Gastroesophageal sphincter (tissue), 4 donors: ENCODE measurements around the gene GNAI3. TPM values are rescaled to one million over a fixed set of nuclear protein-coding genes. Genes with fewer than 3 reads are reported as not detected.

Source experiments
- ATAC-seq: fragments of 150-250 bp; one replicate; pipeline ENCODE4 v1.9.1; 2016; ENCODE audit warnings: mild to moderate bottlenecking, moderate library complexity
- H3K27ac ChIP-seq, 4 donors: fragments of 200-600 bp; sonication (generic) in 3 of 4; 1 replicate in 3 of 4; 2 replicates in 1 of 4; pipeline ENCODE4 v1.5.1; 2016 to 2019
- H3K27me3 ChIP-seq: fragments of 200-600 bp; sonication (generic); one replicate; pipeline ENCODE4 v1.5.1; 2019
- H3K36me3 ChIP-seq, 2 donors: fragments of 200-600 bp; sonication (generic); one replicate each; pipeline ENCODE4 v1.5.1; 2019; ENCODE audit warnings: control low read depth in 1 of 2
- H3K4me1 ChIP-seq, 3 donors: fragments of 200-600 bp; sonication (generic); 1 replicate in 2 of 3; 2 replicates in 1 of 3; pipeline ENCODE4 v1.5.1; 2016 to 2019; ENCODE audit warnings: control low read depth in 2 of 3
- H3K4me3 ChIP-seq, 2 donors: fragments of 200-600 bp; sonication (generic); one replicate each; pipeline ENCODE4 v1.5.1; 2019; ENCODE audit warnings: mild to moderate bottlenecking in 1 of 2, moderate library complexity in 1 of 2
- H3K9me3 ChIP-seq, 3 donors: fragments of 200-600 bp; sonication (generic); one replicate each; pipeline ENCODE4 v1.5.1; 2017 to 2019; ENCODE audit warnings: control low read depth in 2 of 3
- CTCF ChIP-seq, 4 experiments: fragments of 200-600 bp in 2 of 4; fragments of 450-650 bp in 2 of 4; sonication (generic) in 1 of 4; IDR thresholded peaks; one replicate each; pipeline ENCODE4 v1.5.1; 2017 to 2019; ENCODE audit warnings: antibody characterized with exemption in 4 of 4, mild to moderate bottlenecking in 2 of 4, moderate library complexity in 2 of 4
- EP300 ChIP-seq: sonication (generic); formaldehyde crosslinking; IDR thresholded peaks from one replicate; pipeline ENCODE4 v1.6.1; 2017; ENCODE audit warnings: antibody characterized with exemption, mild to moderate bottlenecking
- POLR2A ChIP-seq, 2 donors: fragments of 450-650 bp; IDR thresholded peaks; one replicate each; pipeline ENCODE4 v1.6.1; 2017; ENCODE audit warnings: antibody characterized with exemption in 2 of 2, mild to moderate bottlenecking in 2 of 2, moderate library complexity in 1 of 2
- POLR2AphosphoS5 ChIP-seq: sonication (generic); formaldehyde crosslinking; IDR thresholded peaks from one replicate; pipeline ENCODE4 v1.6.1; 2017; ENCODE audit warnings: antibody characterized with exemption
- WGBS, 2 donors: methylation state at CpG; one replicate each; pipeline ENCODE4 v1.1.5; 2018; ENCODE audit warnings: low coverage in 1 of 2; 5-methylcytosine and 5-hydroxymethylcytosine counted together
- total RNA-seq, 4 donors: library from RNA; depleted of rRNA; stranded (reverse); fragments of >200 nt; gene quantifications; one replicate each; pipeline ENCODE4 v1.1.0, GENCODE V29; 2016

GNAI3 gene
- total RNA-seq, 4 donors from 2014 or later, result 6.6 to 9.4 (median 8.0) TPM

GRCh38 chr1:109516872-109517271 lies 31.5 kb upstream of the GNAI3 start:
- Histone ChIP-seq H3K9me3 (no peaks in the 10 kb centered on the region), H3K27me3 (peaks cover 5% of the 10 kb centered on the region), H3K4me3 (no peak overlapping the region), H3K27ac (no peak overlapping the region), H3K4me1 (no peaks in the 10 kb centered on the region), H3K36me3 (no peaks in the 10 kb centered on the region)
- 82 to 90% methylated on average over 3 to 5 of the region's 5 CpGs for WGBS, 2 donors
- no peak for ATAC-seq
- TF ChIP-seq EP300 (no peak), CTCF (IDR thresholded peaks at IDR 0.05) (no peak), POLR2A (IDR thresholded peaks at IDR 0.05) (no peak), POLR2AphosphoS5 (no peak)

- no peak for ATAC-seq
- Histone ChIP-seq H3K36me3 (no peaks in the 10 kb centered on the region), H3K4me3 (no peak overlapping the region), H3K27ac (no peak overlapping the region), H3K27me3 (peaks cover 5% of the 10 kb centered on the region), H3K9me3 (no peaks in the 10 kb centered on the region), H3K4me1 (no peaks in the 10 kb centered on the region)
- 85 to 100% methylated on average over 1 to 5 of the region's 5 CpGs for WGBS, 2 donors
- no peak for TF ChIP-seq POLR2A (IDR thresholded peaks at IDR 0.05)
- TF ChIP-seq POLR2AphosphoS5, result no peak
- TF ChIP-seq CTCF (IDR thresholded peaks at IDR 0.05), result no peak
- TF ChIP-seq EP300, result no peak
Observed at GRCh38 chr1:109517337-109517736, 31.1 kb upstream of the GNAI3 start.

GRCh38 chr1:109521002-109521951 lies 27.1 kb upstream of the GNAI3 start:
- Histone ChIP-seq H3K27me3 (peaks cover 5% of the 10 kb centered on the region), H3K27ac (no peak overlapping the region), H3K4me1 (no peaks in the 10 kb centered on the region), H3K4me3 (no peak overlapping the region), H3K36me3 (no peaks in the 10 kb centered on the region), H3K9me3 (no peaks in the 10 kb centered on the region)
- WGBS, 2 donors, result 70 to 100% methylated on average over 1 to 7 of the region's 14 CpGs
- no peak for ATAC-seq
- no peak for TF ChIP-seq POLR2AphosphoS5
- no peak for TF ChIP-seq CTCF (IDR thresholded peaks at IDR 0.05)
- no peak for TF ChIP-seq EP300
- TF ChIP-seq POLR2A (IDR thresholded peaks at IDR 0.05), result no peak

- 87% methylated on average over 6 of the region's 7 CpGs; no CpG with 5 or more reads in 1 of the 2 donors for WGBS, 2 donors
- H3K4me3 ChIP-seq, result no peak overlapping the region
- TF ChIP-seq POLR2AphosphoS5, result no peak
- no peak for TF ChIP-seq EP300
- no peak for TF ChIP-seq POLR2A (IDR thresholded peaks at IDR 0.05)
- no peak for TF ChIP-seq CTCF (IDR thresholded peaks at IDR 0.05)
- H3K36me3 ChIP-seq, result no peaks in the 10 kb centered on the region
- ATAC-seq, result no peak
- H3K27ac ChIP-seq, result no peak overlapping the region
- H3K4me1 ChIP-seq, result no peaks in the 10 kb centered on the region
- no peaks in the 10 kb centered on the region for H3K9me3 ChIP-seq
- peaks cover 5% of the 10 kb centered on the region for H3K27me3 ChIP-seq
Observed at GRCh38 chr1:109522026-109522425, 26.4 kb upstream of the GNAI3 start.

- Histone ChIP-seq H3K27me3 (peaks cover 5% of the 10 kb centered on the region), H3K9me3 (no peaks in the 10 kb centered on the region), H3K36me3 (no peaks in the 10 kb centered on the region), H3K27ac (no peak overlapping the region), H3K4me1 (no peaks in the 10 kb centered on the region), H3K4me3 (no peak overlapping the region)
- 78 to 80% methylated on average over 2 of the region's 2 CpGs for WGBS, 2 donors
- no peak for ATAC-seq
- TF ChIP-seq POLR2A (IDR thresholded peaks at IDR 0.05), result no peak
- TF ChIP-seq CTCF (IDR thresholded peaks at IDR 0.05), result no peak
- no peak for TF ChIP-seq POLR2AphosphoS5
- no peak for TF ChIP-seq EP300
Observed at GRCh38 chr1:109523706-109524105, 24.7 kb upstream of the GNAI3 start.
